ENCODE measurements around the gene HOXD13.

DNA sequence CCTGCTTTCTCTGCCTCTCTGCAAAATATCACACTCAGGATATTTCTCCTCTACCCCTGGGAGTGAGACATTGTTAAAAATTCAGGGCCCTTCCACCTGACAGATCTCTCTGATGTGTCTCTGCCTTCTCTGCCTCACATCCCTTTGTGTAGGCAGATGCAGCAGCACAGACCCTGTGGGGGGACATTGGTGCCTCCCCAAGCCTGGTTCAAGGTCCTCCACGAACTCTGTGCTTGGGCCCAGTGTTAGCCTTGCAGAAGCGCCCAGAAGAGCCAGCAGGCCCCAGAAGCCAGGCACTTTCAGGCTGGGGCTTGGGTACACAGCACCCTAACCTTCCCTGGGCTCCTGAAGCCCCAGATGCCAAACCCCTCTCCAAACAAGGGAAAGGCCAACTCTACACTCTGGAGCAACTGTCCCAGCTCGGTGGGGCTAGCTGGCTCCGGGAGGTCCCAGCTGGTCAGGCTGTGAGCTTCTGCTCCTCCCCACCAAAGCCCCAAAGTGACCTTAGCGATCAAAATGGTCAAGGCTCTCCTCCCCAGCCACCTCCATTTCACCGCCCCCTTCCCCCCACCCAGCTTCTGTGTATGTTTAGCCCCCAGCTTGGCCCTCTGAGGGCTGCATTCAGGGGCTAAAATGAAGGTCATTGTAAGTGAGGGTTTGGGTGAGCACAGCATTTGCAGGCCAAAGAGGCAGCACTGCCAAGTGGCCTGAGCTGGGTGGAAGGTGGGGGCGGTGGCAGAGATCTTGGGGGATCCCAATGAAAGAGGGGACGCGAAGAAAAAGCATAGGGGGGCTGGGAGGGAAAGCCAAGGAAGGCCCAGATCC is 32.6 kb downstream of the HOXD13 start:
- TF ChIP-seq CTCF (IDR thresholded peaks at IDR 0.05; ENCODE audit: low read depth, low read length) (no peak), POLR2A (IDR thresholded peaks at IDR 0.05; ENCODE audit: extremely low read depth, insufficient read length) (no peak), MAX (IDR thresholded peaks at IDR 0.05; ENCODE audit: low read depth, low read length) (no peak), MYC (IDR thresholded peaks at IDR 0.05; ENCODE audit: low read depth, low read length) (no peak)
